Endothelial cell of umbilical vein (primary cell): ENCODE data around the gene CDT1. TPM values are rescaled to one million over a fixed set of nuclear protein-coding genes. Genes with fewer than 3 reads are reported as not detected.
A peak's percentile ranks its signal among the peaks of the same experiment; 100 is the strongest.

Experiments
- BruUV-seq: library from RNA; stranded (reverse); fragments of 400-500 nt; replicated peaks from 2 replicates; lab custom pipeline; 2021; lab: Mats Ljungman, UMichigan
- CTCF ChIA-PET: fragments of 300-600, 350-600 bp; sonication (Branson Sonifier 250); formaldehyde crosslinking; loops from one replicate; lab custom pipeline; 2021; ENCODE audit warnings: antibody characterized with exemption, inconsistent platforms; lab: Charles Lee
- POLR2A ChIA-PET: fragments of 300-600, 350-600 bp; sonication (Branson Sonifier 250); formaldehyde crosslinking; loops from one replicate; lab custom pipeline; 2021; ENCODE audit warnings: antibody characterized with exemption, inconsistent platforms; lab: Charles Lee
- DNase-seq: peaks from one replicate; pipeline ENCODE4 v3.0.0-alpha.2; 2011; ENCODE audit warnings: low read depth, low spot score
- FAIRE-seq: peaks from 2 replicates; lab custom pipeline; 2011; peaks lifted over from hg19 to GRCh38; lab: Jason Lieb, UNC
- H2AFZ ChIP-seq: 2 replicates; pipeline ENCODE4 v1.6.0; 2012; ENCODE audit warnings: low read depth, low read length, control low read depth, inconsistent platforms
- H3K27ac ChIP-seq: 2 replicates; pipeline ENCODE4 v1.5.1; 2011; ENCODE audit warnings: low read depth, mild to moderate bottlenecking, control low read depth, low read length, moderate library complexity; ENCODE audit not compliant: insufficient read depth
- H3K27me3 ChIP-seq, 2 experiments: 2 replicates each; pipeline versions ENCODE4 v1.6.0 to v1.6.1; 2011; ENCODE audit warnings: low read length in 2 of 2, mixed read lengths in 1 of 2; ENCODE audit not compliant: control insufficient read depth in 2 of 2, insufficient read depth in 2 of 2
- H3K36me3 ChIP-seq, 2 experiments: 2 replicates in 1 of 2; 3 replicates in 1 of 2; pipeline ENCODE4 v1.5.1; 2011; ENCODE audit warnings: low read length in 2 of 2, mild to moderate bottlenecking in 1 of 2, moderate library complexity in 1 of 2; ENCODE audit not compliant: control insufficient read depth in 2 of 2, insufficient read depth in 2 of 2; ENCODE audit errors: extremely low read depth in 1 of 2
- H3K4me1 ChIP-seq: 3 replicates; pipeline ENCODE4 v1.5.1; 2011; ENCODE audit warnings: mild to moderate bottlenecking, low read length; ENCODE audit not compliant: control insufficient read depth, insufficient read depth; ENCODE audit errors: extremely low read depth
- H3K4me2 ChIP-seq: 2 replicates; pipeline ENCODE4 v1.6.1; 2011; ENCODE audit warnings: low read length, control low read depth, mixed read lengths; ENCODE audit not compliant: insufficient read depth
- H3K4me3 ChIP-seq, 3 experiments: fragments of 200-600 bp in 1 of 3; sonication (generic), shearing (Covaris generic) in 1 of 3; replicated peaks in 1 of 3; 2 replicates each; pipeline ENCODE4 v1.5.1; 2011 to 2016; ENCODE audit warnings: control low read depth in 3 of 3, low read length in 3 of 3, mild to moderate bottlenecking in 2 of 3, inconsistent platforms in 1 of 3, low read depth in 1 of 3, moderate library complexity in 1 of 3; ENCODE audit not compliant: insufficient read depth in 1 of 3
- H3K79me2 ChIP-seq: 2 replicates; pipeline ENCODE4 v1.6.0; 2012; ENCODE audit warnings: low read length, inconsistent platforms; ENCODE audit not compliant: control insufficient read depth, insufficient read depth
- H3K9ac ChIP-seq: replicated peaks from 2 replicates; pipeline ENCODE3; 2011; ENCODE audit warnings: low read length, control low read depth; ENCODE audit not compliant: insufficient read depth; ENCODE audit errors: extremely low read depth
- H3K9me1 ChIP-seq: replicated peaks from 3 replicates; pipeline ENCODE4 v1.6.0; 2011; ENCODE audit warnings: mild to moderate bottlenecking, low read length; ENCODE audit not compliant: control insufficient read depth, insufficient read depth; ENCODE audit errors: extremely low read depth
- H3K9me3 ChIP-seq: replicated peaks from 2 replicates; pipeline ENCODE4 v1.5.1; 2012; ENCODE audit warnings: low read length, inconsistent platforms; ENCODE audit not compliant: control insufficient read depth, insufficient read depth
- H4K20me1 ChIP-seq: replicated peaks from 2 replicates; pipeline ENCODE3; 2011; ENCODE audit warnings: mild to moderate bottlenecking, low read length; ENCODE audit not compliant: control insufficient read depth, insufficient read depth; ENCODE audit errors: extremely low read depth
- CTCF ChIP-seq, 2 donors: IDR thresholded peaks; 1 replicate in 1 of 2; 2 replicates in 1 of 2; pipeline ENCODE4 v1.5.1; 2011; ENCODE audit warnings: low read length in 2 of 2, mild to moderate bottlenecking in 2 of 2, moderate library complexity in 2 of 2, control low read depth in 1 of 2, inconsistent platforms in 1 of 2, low read depth in 1 of 2; ENCODE audit not compliant: insufficient read depth in 1 of 2; ENCODE audit errors: extremely low read depth in 1 of 2
- EZH2 ChIP-seq: IDR thresholded peaks from 2 replicates; pipeline ENCODE4 v1.6.1; 2012; ENCODE audit warnings: borderline replicate concordance, low read depth, mild to moderate bottlenecking, moderate library complexity, low read length, inconsistent platforms; ENCODE audit not compliant: severe bottlenecking
- FOS ChIP-seq: IDR thresholded peaks from 2 replicates; pipeline ENCODE4 v1.6.1; 2011; ENCODE audit warnings: mild to moderate bottlenecking, low read length, moderate library complexity, borderline replicate concordance; ENCODE audit not compliant: insufficient read depth
- GATA2 ChIP-seq: IDR thresholded peaks from 2 replicates; pipeline ENCODE4 v1.7.0; 2011; ENCODE audit warnings: low read depth, mild to moderate bottlenecking, moderate library complexity, mixed read lengths, low read length; ENCODE audit not compliant: insufficient read length, insufficient read depth
- JUN ChIP-seq: IDR thresholded peaks from 2 replicates; pipeline ENCODE4 v1.6.1; 2011; ENCODE audit warnings: borderline replicate concordance, low read depth; ENCODE audit not compliant: insufficient read length, insufficient read depth
- MAX ChIP-seq: IDR thresholded peaks from 2 replicates; pipeline ENCODE4 v1.6.1; 2011; ENCODE audit not compliant: insufficient read depth, insufficient read length
- MYC ChIP-seq: IDR thresholded peaks from one replicate; pipeline ENCODE4 v1.6.1; 2011; ENCODE audit warnings: mild to moderate bottlenecking, low read depth, low read length
- POLR2A ChIP-seq: IDR thresholded peaks from 2 replicates; pipeline ENCODE4 v1.6.1; 2012; ENCODE audit warnings: low read depth, mild to moderate bottlenecking, control low read depth, low read length
- POLR2AphosphoS5 ChIP-seq: IDR thresholded peaks from 2 replicates; pipeline ENCODE4 v1.6.1; 2012; ENCODE audit warnings: low read depth, mild to moderate bottlenecking, control low read depth, low read length, moderate library complexity; ENCODE audit not compliant: insufficient read depth
- dilution Hi-C: fragments of 300-500 bp; cut with MboI; formaldehyde crosslinking; loops from one replicate; pipeline ENCODE4 v1.15.0; 2019; ENCODE audit warnings: low sequenced_read_pairs; ENCODE audit not compliant: extremely low pct_ligation_motif_present
- intact Hi-C: fragments of 100-400 bp; cut with micrococcal nuclease; formaldehyde crosslinking; loops from one replicate; pipeline ENCODE4 v1.10.0; 2022
- polyA plus RNA-seq, 4 experiments: library from polyadenylated mRNA; depleted of rRNA in 3 of 4; stranded (reverse) in 3 of 4; unstranded in 1 of 4; fragments of >200 nt; gene quantifications; 2 replicates each; pipeline versions ENCODE4 v1.2.1 to v1.2.3, GENCODE V29; 2011 to 2012; ENCODE audit warnings: missing spikeins in 1 of 4
- total RNA-seq: library from RNA; stranded (reverse); gene quantifications from 2 replicates; pipeline ENCODE4 v1.2.3, GENCODE V29; 2021

The CDT1 gene
- total and polyA plus RNA-seq, 2 donors (not counting 3 experiments of a cell fraction or from before 2014, with no cell fraction given) = 15.6 to 30.6 TPM

GRCh38 chr16:88782454-88783390, 20.9 kb upstream of the CDT1 start:
- H3K9me1 ChIP-seq = no peaks in the 10 kb centered on the region
- TF ChIP-seq GATA2 (no peak), EZH2 (no peak), POLR2A (no peak), CTCF (IDR thresholded peaks at IDR 0.05; ENCODE audit: extremely low read depth in 1 of 2, insufficient read depth in 1 of 2, low read depth in 1 of 2, low read length in 2 of 2) (no peak), MAX (no peak), FOS (no peak), POLR2AphosphoS5 (no peak), JUN (no peak), MYC (no peak)
- peak overlapping the region; percentile 66 to 93 (median 66) for H3K4me3 ChIP-seq
- H3K4me2 ChIP-seq = peak overlapping the region; percentile 86
- no TSS peak for BruUV-seq
- no peak overlapping the region for H2AFZ ChIP-seq
- ChIA-PET CTCF (interaction anchor here (0.6 to 8.2 kb wide), 14 partner anchors 9 to 154 kb away, joined by 3 to 165 read pairs (median 5); partner anchors contain the start of gene APRT), POLR2A (interaction anchor here (0.7 to 1.0 kb wide), 2 partner anchors 9 to 26 kb away, joined by 3 to 7 read pairs; no protein-coding TSS in a partner anchor)
- no peaks in the 10 kb centered on the region for H3K27me3 ChIP-seq
- no peaks in the 10 kb centered on the region for H4K20me1 ChIP-seq
- H3K4me1 ChIP-seq = peaks cover 28% of the 10 kb centered on the region
- H3K36me3 ChIP-seq = peaks cover 0 to 3% of the 10 kb centered on the region in 2 experiments
- peak overlapping the region; percentile 86 for H3K27ac ChIP-seq
- dilution Hi-C loops = no loop called here
- peak overlapping the region; percentile 83 for H3K9ac ChIP-seq
- DNase-seq = peak; percentile 47
- intact Hi-C loops = loop anchor here (1.0 to 2.0 kb wide), 2 partner anchors 21 to 74 kb away; partner anchors contain the start of genes CDT1, GALNS and TRAPPC2L
- H3K9me3 ChIP-seq = no peaks in the 10 kb centered on the region
- peak; percentile 70 for FAIRE-seq
- H3K79me2 ChIP-seq = peaks cover 68% of the 10 kb centered on the region
